HepG2 (cell line): ENCODE data around the gene KLHL7. TPM values are rescaled to one million over a fixed set of nuclear protein-coding genes. Genes with fewer than 3 reads are reported as not detected.

Experiments used
- SKIL ChIP-seq: sonication (generic); formaldehyde crosslinking; IDR thresholded peaks from 2 replicates; pipeline ENCODE4 v1.8.0; 2022; ENCODE audit warnings: missing genetic modification reagents, mild to moderate bottlenecking, moderate library complexity, borderline replicate concordance
- SP1 ChIP-seq, 2 experiments: fragments of 450-650 bp in 1 of 2; sonication (generic) in 1 of 2; formaldehyde crosslinking in 1 of 2; IDR thresholded peaks; 2 replicates each; pipeline versions ENCODE4 v1.4.0 to v1.6.1; 2016 to 2020; ENCODE audit warnings: missing genetic modification reagents in 1 of 2
- ZFY ChIP-seq: sonication (generic); formaldehyde crosslinking; IDR thresholded peaks from 2 replicates; pipeline ENCODE4 v1.4.0; 2020; ENCODE audit warnings: missing genetic modification reagents
- ZNF10 ChIP-seq: sonication (generic); formaldehyde crosslinking; IDR thresholded peaks from 2 replicates; pipeline ENCODE4 v1.4.0; 2020; ENCODE audit warnings: mild to moderate bottlenecking, low read depth, missing genetic modification reagents, borderline replicate concordance
- ZNF263 ChIP-seq: sonication (generic); formaldehyde crosslinking; IDR thresholded peaks from 2 replicates; pipeline ENCODE4 v1.4.0; 2020; ENCODE audit warnings: missing genetic modification reagents
- ZNF333 ChIP-seq: sonication (generic); formaldehyde crosslinking; IDR thresholded peaks from 2 replicates; pipeline ENCODE4 v1.4.0; 2020; ENCODE audit warnings: mild to moderate bottlenecking, missing genetic modification reagents, borderline replicate concordance
- ZNF510 ChIP-seq: sonication (generic); formaldehyde crosslinking; IDR thresholded peaks from 2 replicates; pipeline ENCODE4 v1.4.0; 2020; ENCODE audit warnings: low read depth, mild to moderate bottlenecking, missing genetic modification reagents
- ZNF563 ChIP-seq: sonication (generic); formaldehyde crosslinking; IDR thresholded peaks from 2 replicates; pipeline ENCODE4 v1.8.0; 2022; ENCODE audit warnings: mild to moderate bottlenecking, moderate library complexity, missing genetic modification reagents
- ZNF660 ChIP-seq: sonication (generic); formaldehyde crosslinking; IDR thresholded peaks from 2 replicates; pipeline ENCODE4 v1.5.1; 2020; ENCODE audit warnings: mild to moderate bottlenecking, low read depth, missing genetic modification reagents, borderline replicate concordance
- polyA plus RNA-seq, 8 experiments: library from polyadenylated mRNA; depleted of rRNA in 3 of 8; stranded (reverse) in 7 of 8; unstranded in 1 of 8; fragments of >200 nt; fragmentation: Illumina TruSeq in 4 of 8; extraction: Trizol in 4 of 8; gene quantifications; 2 replicates each; pipeline versions ENCODE4 v1.2.1 to v1.2.3, GENCODE V29; 2011 to 2016; ENCODE audit warnings: low read depth in 4 of 8, missing spikeins in 1 of 8, mixed read lengths in 1 of 8; ENCODE audit not compliant: insufficient read depth in 1 of 8
- total RNA-seq, 5 experiments: library from RNA; depleted of rRNA; stranded (reverse); fragments of >200 nt; fragmentation: Illumina TruSeq; extraction: Trizol; gene quantifications; 2 replicates each; pipeline ENCODE4 v1.2.3, GENCODE V29; 2016; ENCODE audit warnings: low read depth in 1 of 5
- TF ChIP-seq, protein P1 (sequence below), 2 experiments: IDR thresholded peaks; 2 replicates each; pipeline ENCODE4 v1.6.1; 2011 to 2012; ENCODE audit warnings: low read length in 2 of 2, borderline replicate concordance in 1 of 2, low read depth in 1 of 2, mild to moderate bottlenecking in 1 of 2, moderate library complexity in 1 of 2
- TF ChIP-seq, protein P2 (sequence below): sonication (generic); formaldehyde crosslinking; IDR thresholded peaks from 2 replicates; pipeline ENCODE4 v1.4.0; 2020; ENCODE audit warnings: mild to moderate bottlenecking, missing genetic modification reagents
- TF ChIP-seq, protein P3 (sequence below), 2 experiments: sonication (generic) in 1 of 2; formaldehyde crosslinking in 1 of 2; IDR thresholded peaks; 2 replicates each; pipeline versions ENCODE4 v1.5.1 to v1.6.1; 2011 to 2020; ENCODE audit warnings: borderline replicate concordance in 1 of 2, low read depth in 1 of 2, low read length in 1 of 2, mild to moderate bottlenecking in 1 of 2, missing genetic modification reagents in 1 of 2, moderate library complexity in 1 of 2
- TF ChIP-seq, protein P4 (sequence below): sonication (generic); formaldehyde crosslinking; IDR thresholded peaks from 2 replicates; pipeline ENCODE4 v1.5.1; 2020; ENCODE audit warnings: missing genetic modification reagents, mild to moderate bottlenecking, borderline replicate concordance

Gene KLHL7
- total and polyA plus RNA-seq, 2 of the 13 experiments (the other 11 are each of a cell fraction or from before 2014, with no cell fraction given): 16.2 to 34.4 TPM

GRCh38 chr7:23181684-23182553 is 76.3 kb downstream of the KLHL7 start, which contains the start of gene NUP42 (continued):
- TF ChIP-seq, protein P1, sequence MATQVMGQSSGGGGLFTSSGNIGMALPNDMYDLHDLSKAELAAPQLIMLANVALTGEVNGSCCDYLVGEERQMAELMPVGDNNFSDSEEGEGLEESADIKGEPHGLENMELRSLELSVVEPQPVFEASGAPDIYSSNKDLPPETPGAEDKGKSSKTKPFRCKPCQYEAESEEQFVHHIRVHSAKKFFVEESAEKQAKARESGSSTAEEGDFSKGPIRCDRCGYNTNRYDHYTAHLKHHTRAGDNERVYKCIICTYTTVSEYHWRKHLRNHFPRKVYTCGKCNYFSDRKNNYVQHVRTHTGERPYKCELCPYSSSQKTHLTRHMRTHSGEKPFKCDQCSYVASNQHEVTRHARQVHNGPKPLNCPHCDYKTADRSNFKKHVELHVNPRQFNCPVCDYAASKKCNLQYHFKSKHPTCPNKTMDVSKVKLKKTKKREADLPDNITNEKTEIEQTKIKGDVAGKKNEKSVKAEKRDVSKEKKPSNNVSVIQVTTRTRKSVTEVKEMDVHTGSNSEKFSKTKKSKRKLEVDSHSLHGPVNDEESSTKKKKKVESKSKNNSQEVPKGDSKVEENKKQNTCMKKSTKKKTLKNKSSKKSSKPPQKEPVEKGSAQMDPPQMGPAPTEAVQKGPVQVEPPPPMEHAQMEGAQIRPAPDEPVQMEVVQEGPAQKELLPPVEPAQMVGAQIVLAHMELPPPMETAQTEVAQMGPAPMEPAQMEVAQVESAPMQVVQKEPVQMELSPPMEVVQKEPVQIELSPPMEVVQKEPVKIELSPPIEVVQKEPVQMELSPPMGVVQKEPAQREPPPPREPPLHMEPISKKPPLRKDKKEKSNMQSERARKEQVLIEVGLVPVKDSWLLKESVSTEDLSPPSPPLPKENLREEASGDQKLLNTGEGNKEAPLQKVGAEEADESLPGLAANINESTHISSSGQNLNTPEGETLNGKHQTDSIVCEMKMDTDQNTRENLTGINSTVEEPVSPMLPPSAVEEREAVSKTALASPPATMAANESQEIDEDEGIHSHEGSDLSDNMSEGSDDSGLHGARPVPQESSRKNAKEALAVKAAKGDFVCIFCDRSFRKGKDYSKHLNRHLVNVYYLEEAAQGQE (IDR thresholded peaks at IDR 0.05; ENCODE audit: borderline replicate concordance in 1 of 2, low read depth in 1 of 2, low read length in 2 of 2): no peak
- no peak for TF ChIP-seq SP1 (IDR thresholded peaks at IDR 0.05)
- TF ChIP-seq SP1 (CRISPR knock-in tag; IDR thresholded peaks at IDR 0.05): no peak; the same call in none of the 2 replicates
- TF ChIP-seq, protein P2, sequence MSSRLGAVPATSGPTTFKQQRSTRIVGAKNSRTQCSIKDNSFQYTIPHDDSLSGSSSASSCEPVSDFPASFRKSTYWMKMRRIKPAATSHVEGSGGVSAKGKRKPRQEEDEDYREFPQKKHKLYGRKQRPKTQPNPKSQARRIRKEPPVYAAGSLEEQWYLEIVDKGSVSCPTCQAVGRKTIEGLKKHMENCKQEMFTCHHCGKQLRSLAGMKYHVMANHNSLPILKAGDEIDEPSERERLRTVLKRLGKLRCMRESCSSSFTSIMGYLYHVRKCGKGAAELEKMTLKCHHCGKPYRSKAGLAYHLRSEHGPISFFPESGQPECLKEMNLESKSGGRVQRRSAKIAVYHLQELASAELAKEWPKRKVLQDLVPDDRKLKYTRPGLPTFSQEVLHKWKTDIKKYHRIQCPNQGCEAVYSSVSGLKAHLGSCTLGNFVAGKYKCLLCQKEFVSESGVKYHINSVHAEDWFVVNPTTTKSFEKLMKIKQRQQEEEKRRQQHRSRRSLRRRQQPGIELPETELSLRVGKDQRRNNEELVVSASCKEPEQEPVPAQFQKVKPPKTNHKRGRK (CRISPR knock-in tag): peak; percentile 90; the same call in 1 of the 2 replicates
- TF ChIP-seq, protein P3, sequence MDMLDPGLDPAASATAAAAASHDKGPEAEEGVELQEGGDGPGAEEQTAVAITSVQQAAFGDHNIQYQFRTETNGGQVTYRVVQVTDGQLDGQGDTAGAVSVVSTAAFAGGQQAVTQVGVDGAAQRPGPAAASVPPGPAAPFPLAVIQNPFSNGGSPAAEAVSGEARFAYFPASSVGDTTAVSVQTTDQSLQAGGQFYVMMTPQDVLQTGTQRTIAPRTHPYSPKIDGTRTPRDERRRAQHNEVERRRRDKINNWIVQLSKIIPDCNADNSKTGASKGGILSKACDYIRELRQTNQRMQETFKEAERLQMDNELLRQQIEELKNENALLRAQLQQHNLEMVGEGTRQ (IDR thresholded peaks at IDR 0.05; ENCODE audit: low read depth, low read length): no peak
- TF ChIP-seq, protein P3 (CRISPR knock-in tag; IDR thresholded peaks at IDR 0.05; ENCODE audit: borderline replicate concordance): 0 out of 2 replicates have a peak, but pooled peaks have one; percentile 21
- TF ChIP-seq ZNF10 (CRISPR knock-in tag): no peak
- no peak for TF ChIP-seq ZNF510
- 0 out of 2 replicates have a peak, but pooled peaks have one; percentile 69 for TF ChIP-seq ZNF563 (CRISPR knock-in tag)
- peak; percentile 94 for TF ChIP-seq ZFY (CRISPR knock-in tag)
- TF ChIP-seq ZNF263: no peak
- TF ChIP-seq ZNF333 (CRISPR knock-in tag): no peak; the same call in 1 of the 2 replicates
- TF ChIP-seq, protein P4, sequence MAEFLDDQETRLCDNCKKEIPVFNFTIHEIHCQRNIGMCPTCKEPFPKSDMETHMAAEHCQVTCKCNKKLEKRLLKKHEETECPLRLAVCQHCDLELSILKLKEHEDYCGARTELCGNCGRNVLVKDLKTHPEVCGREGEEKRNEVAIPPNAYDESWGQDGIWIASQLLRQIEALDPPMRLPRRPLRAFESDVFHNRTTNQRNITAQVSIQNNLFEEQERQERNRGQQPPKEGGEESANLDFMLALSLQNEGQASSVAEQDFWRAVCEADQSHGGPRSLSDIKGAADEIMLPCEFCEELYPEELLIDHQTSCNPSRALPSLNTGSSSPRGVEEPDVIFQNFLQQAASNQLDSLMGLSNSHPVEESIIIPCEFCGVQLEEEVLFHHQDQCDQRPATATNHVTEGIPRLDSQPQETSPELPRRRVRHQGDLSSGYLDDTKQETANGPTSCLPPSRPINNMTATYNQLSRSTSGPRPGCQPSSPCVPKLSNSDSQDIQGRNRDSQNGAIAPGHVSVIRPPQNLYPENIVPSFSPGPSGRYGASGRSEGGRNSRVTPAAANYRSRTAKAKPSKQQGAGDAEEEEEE (CRISPR knock-in tag): no peak
- peak; percentile 18; the same call in 1 of the 2 replicates for TF ChIP-seq SKIL (CRISPR knock-in tag)
- no peak for TF ChIP-seq ZNF660
